Neural crest cell (in vitro differentiated cells): ENCODE measurements around the gene NDUFS6. TPM values are rescaled to one million over a fixed set of nuclear protein-coding genes. Genes with fewer than 3 reads are reported as not detected.

ENCODE experiments used
- DNase-seq: peaks from one replicate; pipeline ENCODE4 v3.0.0; 2021; ENCODE audit warnings: low read depth, mixed read lengths, low spot score
- H3K27ac Mint-ChIP-seq: one replicate; pipeline ENCODE4 v1.8.0; 2021; ENCODE audit warnings: mild to moderate bottlenecking, mixed read lengths; ENCODE audit not compliant: unreplicated experiment
- H3K27me3 Mint-ChIP-seq: 2 replicates; pipeline ENCODE4 v1.8.0; 2021; ENCODE audit warnings: low read depth, mild to moderate bottlenecking, mixed read lengths
- H3K36me3 Mint-ChIP-seq: 2 replicates; pipeline ENCODE4 v1.8.0; 2021; ENCODE audit warnings: low read depth, mild to moderate bottlenecking, mixed read lengths
- H3K4me1 Mint-ChIP-seq: 2 replicates; pipeline ENCODE4 v1.8.0; 2021; ENCODE audit warnings: mixed read lengths
- H3K4me3 Mint-ChIP-seq: one replicate; pipeline ENCODE4 v1.8.0; 2021; ENCODE audit warnings: mild to moderate bottlenecking, mixed read lengths
- H3K9me3 Mint-ChIP-seq: 2 replicates; pipeline ENCODE4 v1.8.0; 2021; ENCODE audit warnings: mixed read lengths
- total RNA-seq: library from RNA; stranded (reverse); gene quantifications from 2 replicates; pipeline ENCODE4 v1.2.1, GENCODE V29; 2021
- TF ChIP-seq, protein P1 (sequence below): fragments of 200-600 bp; sonication (generic); conservative IDR thresholded peaks from 2 replicates; pipeline ENCODE4 v1.5.0; 2021; ENCODE audit warnings: antibody characterized with exemption, mild to moderate bottlenecking

The NDUFS6 gene
- total RNA-seq, 1 donor from 2014 or later, result 50.2 TPM

DNA sequence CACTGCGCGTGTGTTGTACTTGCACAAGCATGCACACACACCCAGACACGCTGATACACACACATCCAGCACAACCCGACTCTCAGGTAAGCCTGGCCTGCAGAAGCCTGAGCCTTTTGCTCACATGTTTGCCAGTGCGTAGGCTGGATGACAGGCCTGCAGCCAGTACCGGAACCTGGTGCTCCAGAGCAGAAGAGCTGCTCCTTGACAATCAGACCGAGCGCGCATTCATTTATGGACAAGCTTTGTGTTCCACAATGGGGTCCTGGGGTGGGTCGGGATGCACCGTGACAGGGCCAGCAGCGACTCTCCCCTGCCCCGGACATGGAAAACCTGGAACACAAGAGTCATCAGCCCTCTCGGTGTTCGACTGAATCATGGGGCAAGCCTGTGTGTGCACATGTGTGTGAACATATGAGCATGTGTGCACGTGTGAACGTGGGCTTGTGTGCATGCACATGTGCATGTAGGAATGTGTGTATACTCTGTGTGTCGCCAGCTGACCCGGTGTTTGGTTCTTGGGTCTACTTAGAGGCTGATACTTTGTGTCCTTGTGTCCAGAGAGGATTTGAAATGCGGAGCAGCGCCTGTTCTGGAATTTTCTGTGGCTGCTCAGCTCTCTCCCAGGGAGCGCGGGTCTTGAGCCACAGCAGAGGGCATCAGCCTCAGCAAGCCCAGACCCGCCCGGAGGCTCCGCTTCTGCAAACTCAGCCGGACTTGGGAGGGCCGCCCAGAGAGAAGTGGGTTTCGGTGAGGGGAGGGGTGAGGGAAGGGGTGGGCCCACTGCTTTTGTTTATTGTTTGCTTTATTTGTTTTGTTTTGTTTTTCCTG is 49.3 kb downstream of the NDUFS6 start:
- H3K9me3 Mint-ChIP-seq, result no peaks in the 10 kb centered on the region
- TF ChIP-seq, protein P1, sequence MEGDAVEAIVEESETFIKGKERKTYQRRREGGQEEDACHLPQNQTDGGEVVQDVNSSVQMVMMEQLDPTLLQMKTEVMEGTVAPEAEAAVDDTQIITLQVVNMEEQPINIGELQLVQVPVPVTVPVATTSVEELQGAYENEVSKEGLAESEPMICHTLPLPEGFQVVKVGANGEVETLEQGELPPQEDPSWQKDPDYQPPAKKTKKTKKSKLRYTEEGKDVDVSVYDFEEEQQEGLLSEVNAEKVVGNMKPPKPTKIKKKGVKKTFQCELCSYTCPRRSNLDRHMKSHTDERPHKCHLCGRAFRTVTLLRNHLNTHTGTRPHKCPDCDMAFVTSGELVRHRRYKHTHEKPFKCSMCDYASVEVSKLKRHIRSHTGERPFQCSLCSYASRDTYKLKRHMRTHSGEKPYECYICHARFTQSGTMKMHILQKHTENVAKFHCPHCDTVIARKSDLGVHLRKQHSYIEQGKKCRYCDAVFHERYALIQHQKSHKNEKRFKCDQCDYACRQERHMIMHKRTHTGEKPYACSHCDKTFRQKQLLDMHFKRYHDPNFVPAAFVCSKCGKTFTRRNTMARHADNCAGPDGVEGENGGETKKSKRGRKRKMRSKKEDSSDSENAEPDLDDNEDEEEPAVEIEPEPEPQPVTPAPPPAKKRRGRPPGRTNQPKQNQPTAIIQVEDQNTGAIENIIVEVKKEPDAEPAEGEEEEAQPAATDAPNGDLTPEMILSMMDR, result no peak
- H3K27ac Mint-ChIP-seq, result no peak overlapping the region
- no peak for DNase-seq
- H3K4me1 Mint-ChIP-seq, result peaks cover 22% of the 10 kb centered on the region
- H3K27me3 Mint-ChIP-seq, result peaks cover 31% of the 10 kb centered on the region
- H3K4me3 Mint-ChIP-seq, result no peak overlapping the region
- H3K36me3 Mint-ChIP-seq, result no peaks in the 10 kb centered on the region

DNA sequence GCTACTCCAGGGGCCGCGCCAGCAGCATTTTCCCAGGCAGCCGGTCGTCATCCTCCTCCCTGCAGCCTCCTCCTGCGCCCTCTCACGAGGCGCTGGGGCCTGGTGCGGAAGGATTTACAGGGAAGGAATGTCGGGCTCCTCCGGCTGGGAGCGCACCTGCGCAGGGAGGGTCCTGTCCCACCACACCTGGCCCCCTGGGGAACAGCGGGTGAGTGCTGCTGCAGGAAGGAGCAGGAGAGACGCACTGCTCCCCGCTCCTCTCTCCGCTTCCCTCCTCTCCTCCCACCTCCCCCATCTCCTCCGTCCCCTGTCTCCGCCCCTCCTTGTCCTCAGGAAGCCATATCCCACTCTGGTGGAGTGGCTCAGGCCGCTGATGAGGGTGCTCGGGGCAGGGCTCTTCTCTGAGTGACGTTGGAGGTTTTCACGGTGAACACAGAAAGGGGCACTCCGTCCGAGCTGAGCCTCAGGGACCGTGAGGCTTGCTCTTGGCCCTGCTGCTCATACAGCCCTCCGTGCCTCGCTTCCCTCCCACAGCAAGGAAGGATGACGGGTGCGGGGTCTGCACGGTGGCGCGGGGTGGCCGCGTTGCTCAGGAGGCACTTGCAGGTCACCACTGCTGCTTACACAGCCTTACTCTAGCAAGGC is 50.2 kb downstream of the NDUFS6 start:
- H3K36me3 Mint-ChIP-seq, result no peaks in the 10 kb centered on the region
- peaks cover 22% of the 10 kb centered on the region for H3K4me1 Mint-ChIP-seq
- no peak overlapping the region for H3K27ac Mint-ChIP-seq
- H3K27me3 Mint-ChIP-seq, result peaks cover 31% of the 10 kb centered on the region
- DNase-seq, result no peak
- H3K4me3 Mint-ChIP-seq, result no peak overlapping the region
- no peaks in the 10 kb centered on the region for H3K9me3 Mint-ChIP-seq
- TF ChIP-seq, protein P1, result no peak

DNA sequence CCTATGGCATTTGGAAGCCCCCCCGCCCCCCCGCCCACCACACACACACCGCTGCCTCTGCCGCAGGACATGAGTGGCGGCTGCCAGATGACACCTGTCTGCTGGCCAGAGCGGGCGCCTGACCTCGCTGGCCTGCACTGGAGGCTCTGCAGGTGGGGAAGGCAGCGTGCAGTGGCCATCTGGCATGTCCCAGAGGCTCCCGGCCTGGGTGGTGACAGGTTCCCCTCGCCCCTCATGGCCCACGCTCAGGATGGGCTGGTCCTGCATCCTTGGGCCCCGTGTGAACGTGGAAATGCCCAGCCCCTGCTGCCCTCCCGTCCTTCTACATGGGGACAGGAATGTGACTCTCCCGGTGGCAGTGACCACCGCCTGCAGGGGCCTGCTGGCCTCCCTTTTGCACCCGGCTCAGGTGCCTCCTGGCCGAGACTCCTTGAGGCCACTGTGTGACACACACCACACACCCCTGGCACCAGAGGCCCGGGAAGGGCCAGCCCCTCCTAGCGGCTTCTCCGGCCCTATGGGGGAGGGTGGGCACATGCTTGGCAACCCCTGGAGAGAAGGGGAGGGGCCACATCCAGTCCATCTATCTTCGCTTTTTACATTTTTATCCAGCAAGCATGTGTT is 51.2 kb downstream of the NDUFS6 start:
- no peak overlapping the region for H3K4me3 Mint-ChIP-seq
- no peak for DNase-seq

DNA sequence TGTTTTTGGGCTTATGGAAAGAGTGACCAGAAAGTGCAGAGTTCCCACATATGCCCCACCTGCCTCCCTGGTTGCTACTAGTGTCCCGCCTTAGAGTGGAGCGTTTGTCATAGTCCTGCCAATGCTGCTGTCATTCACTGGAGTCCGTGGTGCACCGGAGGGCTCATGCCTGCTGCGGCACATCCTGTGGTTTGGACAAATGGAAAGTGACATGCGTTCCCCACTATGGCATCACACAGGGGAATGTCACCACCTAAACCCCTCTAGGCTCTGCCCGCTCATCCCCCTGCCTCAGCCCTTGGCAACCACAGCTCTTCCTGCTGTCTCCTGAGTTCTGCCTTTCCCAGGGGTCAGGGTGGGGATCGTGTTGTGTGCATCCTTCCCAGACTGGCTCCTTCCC is 52.3 kb downstream of the NDUFS6 start:
- Mint-ChIP-seq H3K27me3 (peaks cover 31% of the 10 kb centered on the region), H3K9me3 (no peaks in the 10 kb centered on the region), H3K4me3 (no peak overlapping the region), H3K4me1 (peaks cover 22% of the 10 kb centered on the region), H3K27ac (no peak overlapping the region), H3K36me3 (no peaks in the 10 kb centered on the region)
- DNase-seq, result no peak
- TF ChIP-seq, protein P1, result no peak

More for the DNA sequence above, 51.2 kb downstream of the NDUFS6 start:
- Mint-ChIP-seq H3K27me3 (peaks cover 31% of the 10 kb centered on the region), H3K4me1 (peaks cover 22% of the 10 kb centered on the region), H3K27ac (no peak overlapping the region), H3K9me3 (no peaks in the 10 kb centered on the region), H3K36me3 (no peaks in the 10 kb centered on the region)
- TF ChIP-seq, protein P1, result no peak

DNA sequence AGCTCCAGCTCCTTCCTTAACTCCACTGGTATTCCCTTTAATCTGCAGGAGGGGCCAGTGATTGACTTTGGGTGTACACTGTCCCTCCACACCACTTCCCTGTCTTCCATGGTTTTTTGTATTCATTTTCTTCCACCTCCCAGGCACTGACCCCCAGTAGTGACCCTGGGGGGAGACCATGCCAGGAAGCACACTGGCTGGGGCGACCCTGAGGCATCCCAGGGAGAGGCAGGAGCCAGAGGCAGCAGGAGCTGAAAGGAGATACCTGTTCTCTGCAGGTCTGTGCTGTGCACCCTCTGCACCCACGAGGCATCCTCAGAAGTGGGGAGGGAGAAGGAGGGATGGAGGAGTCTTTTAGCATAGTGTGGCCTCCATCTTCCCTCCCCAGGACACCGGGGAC is 53.9 kb downstream of the NDUFS6 start:
- H3K27ac Mint-ChIP-seq, result no peak overlapping the region

More for the DNA sequence above, 53.9 kb downstream of the NDUFS6 start:
- no peak for DNase-seq
- Mint-ChIP-seq H3K4me3 (no peak overlapping the region), H3K9me3 (no peaks in the 10 kb centered on the region), H3K27me3 (peaks cover 24% of the 10 kb centered on the region), H3K36me3 (no peaks in the 10 kb centered on the region), H3K4me1 (peaks cover 11% of the 10 kb centered on the region)
- TF ChIP-seq, protein P1, result no peak
